HG02981 (cell line): ENCODE results near the gene CD180.
"Not testable (repeated sequence)": the region's sequence is repeated elsewhere in the genome, so short reads cannot be mapped to it uniquely, and the experiment has no call there.

Source experiments
- ATAC-seq: cut with Tn5 transposase; IDR thresholded peaks from one replicate; pipeline ENCODE4 v1.9.1; 2021; ENCODE audit warnings: mild to moderate bottlenecking, moderate library complexity; ENCODE audit not compliant: unreplicated experiment

The CD180 gene

GRCh38 chr5:67189931-67190330 is 6.7 kb downstream of the CD180 start:
- ATAC-seq = no peak

- ATAC-seq = no peak
These were observed 7.6 kb downstream of the CD180 start for GRCh38 chr5:67189079-67189354.

GRCh38 chr5:67188274-67189078 is 8.1 kb downstream of the CD180 start:
- ATAC-seq = no peak

- ATAC-seq = no peak
These were observed 9.4 kb downstream of the CD180 start for GRCh38 chr5:67187006-67187715.

- no peak for ATAC-seq
These were observed 12.7 kb downstream of the CD180 start for GRCh38 chr5:67183859-67184258.

GRCh38 chr5:67182301-67182790 is 14.3 kb downstream of the CD180 start:
- no peak for ATAC-seq

GRCh38 chr5:67181648-67182221 is 14.9 kb downstream of the CD180 start:
- ATAC-seq = no peak

- ATAC-seq = no peak
These were observed 16.8 kb downstream of the CD180 start for GRCh38 chr5:67179697-67180361.

GRCh38 chr5:67178966-67179365 is 17.6 kb downstream of the CD180 start:
- no peak for ATAC-seq

GRCh38 chr5:67178085-67178484 is 18.5 kb downstream of the CD180 start:
- no peak for ATAC-seq

- no peak for ATAC-seq
These were observed 19.7 kb downstream of the CD180 start for GRCh38 chr5:67176936-67177335.

GRCh38 chr5:67173959-67174358 is 22.6 kb downstream of the CD180 start:
- no peak for ATAC-seq

GRCh38 chr5:67173351-67173750 is 23.2 kb downstream of the CD180 start:
- ATAC-seq = not testable (repeated sequence)

GRCh38 chr5:67170767-67171166 is 25.8 kb downstream of the CD180 start:
- ATAC-seq = no peak

GRCh38 chr5:67168069-67168468 is 28.5 kb downstream of the CD180 start:
- ATAC-seq = no peak

GRCh38 chr5:67166460-67167285 is 29.9 kb downstream of the CD180 start:
- ATAC-seq = peak; percentile 32

- peak; percentile 83 for ATAC-seq
These were observed 30.8 kb downstream of the CD180 start for GRCh38 chr5:67165526-67166459.

GRCh38 chr5:67164856-67165525 is 31.6 kb downstream of the CD180 start:
- ATAC-seq = no peak
